ENCODE measurements around the gene DMD.

GRCh38 chrX:31115398-31115797 is 2096.0 kb downstream of the DMD start:
- TF ChIP-seq BHLHE40 (IDR thresholded peaks at IDR 0.05; ENCODE audit: low read depth, low read length) (no peak), POLR2A (IDR thresholded peaks at IDR 0.05; ENCODE audit: low read length) (no peak), EP300 (IDR thresholded peaks at IDR 0.05) (no peak), HDAC2 (IDR thresholded peaks at IDR 0.05) (no peak), JUN (IDR thresholded peaks at IDR 0.05) (no peak), USF2 (IDR thresholded peaks at IDR 0.05) (no peak), RAD21 (conservative IDR thresholded peaks at IDR 0.05 in 1 of 2, IDR thresholded peaks at IDR 0.05 in 1 of 2) (no peak), CEBPB (IDR thresholded peaks at IDR 0.05) (no peak), NR3C1 (IDR thresholded peaks at IDR 0.05) (no peak), FOSB (CRISPR knock-in tag; IDR thresholded peaks at IDR 0.05) (no peak), ZFP36 (IDR thresholded peaks at IDR 0.05; ENCODE audit: borderline replicate concordance, partially characterized antibody) (no peak)
- TF ChIP-seq, protein P1, sequence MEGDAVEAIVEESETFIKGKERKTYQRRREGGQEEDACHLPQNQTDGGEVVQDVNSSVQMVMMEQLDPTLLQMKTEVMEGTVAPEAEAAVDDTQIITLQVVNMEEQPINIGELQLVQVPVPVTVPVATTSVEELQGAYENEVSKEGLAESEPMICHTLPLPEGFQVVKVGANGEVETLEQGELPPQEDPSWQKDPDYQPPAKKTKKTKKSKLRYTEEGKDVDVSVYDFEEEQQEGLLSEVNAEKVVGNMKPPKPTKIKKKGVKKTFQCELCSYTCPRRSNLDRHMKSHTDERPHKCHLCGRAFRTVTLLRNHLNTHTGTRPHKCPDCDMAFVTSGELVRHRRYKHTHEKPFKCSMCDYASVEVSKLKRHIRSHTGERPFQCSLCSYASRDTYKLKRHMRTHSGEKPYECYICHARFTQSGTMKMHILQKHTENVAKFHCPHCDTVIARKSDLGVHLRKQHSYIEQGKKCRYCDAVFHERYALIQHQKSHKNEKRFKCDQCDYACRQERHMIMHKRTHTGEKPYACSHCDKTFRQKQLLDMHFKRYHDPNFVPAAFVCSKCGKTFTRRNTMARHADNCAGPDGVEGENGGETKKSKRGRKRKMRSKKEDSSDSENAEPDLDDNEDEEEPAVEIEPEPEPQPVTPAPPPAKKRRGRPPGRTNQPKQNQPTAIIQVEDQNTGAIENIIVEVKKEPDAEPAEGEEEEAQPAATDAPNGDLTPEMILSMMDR (IDR thresholded peaks at IDR 0.05) = no peak
- TF ChIP-seq, protein P2, sequence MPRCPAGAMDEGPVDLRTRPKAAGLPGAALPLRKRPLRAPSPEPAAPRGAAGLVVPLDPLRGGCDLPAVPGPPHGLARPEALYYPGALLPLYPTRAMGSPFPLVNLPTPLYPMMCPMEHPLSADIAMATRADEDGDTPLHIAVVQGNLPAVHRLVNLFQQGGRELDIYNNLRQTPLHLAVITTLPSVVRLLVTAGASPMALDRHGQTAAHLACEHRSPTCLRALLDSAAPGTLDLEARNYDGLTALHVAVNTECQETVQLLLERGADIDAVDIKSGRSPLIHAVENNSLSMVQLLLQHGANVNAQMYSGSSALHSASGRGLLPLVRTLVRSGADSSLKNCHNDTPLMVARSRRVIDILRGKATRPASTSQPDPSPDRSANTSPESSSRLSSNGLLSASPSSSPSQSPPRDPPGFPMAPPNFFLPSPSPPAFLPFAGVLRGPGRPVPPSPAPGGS (IDR thresholded peaks at IDR 0.05) = no peak

All from A549 (cell line).